CD4-positive, alpha-beta T cell treated with Interleukin-17A for 1 hour (primary cell): ENCODE measurements around the gene WIPF1.

ENCODE experiments used
- DNase-seq: peaks from one replicate; pipeline ENCODE4 v3.0.0-alpha.2; 2020

Gene WIPF1

GRCh38 chr2:174597345-174598047, at the start of gene WIPF1:
Gene WIPF1, minus strand, starts transcription at chr2:174597804. Its CDS starts 12,231 bp downstream, at chr2:174585573.
- peak; percentile 91 for DNase-seq

DNA sequence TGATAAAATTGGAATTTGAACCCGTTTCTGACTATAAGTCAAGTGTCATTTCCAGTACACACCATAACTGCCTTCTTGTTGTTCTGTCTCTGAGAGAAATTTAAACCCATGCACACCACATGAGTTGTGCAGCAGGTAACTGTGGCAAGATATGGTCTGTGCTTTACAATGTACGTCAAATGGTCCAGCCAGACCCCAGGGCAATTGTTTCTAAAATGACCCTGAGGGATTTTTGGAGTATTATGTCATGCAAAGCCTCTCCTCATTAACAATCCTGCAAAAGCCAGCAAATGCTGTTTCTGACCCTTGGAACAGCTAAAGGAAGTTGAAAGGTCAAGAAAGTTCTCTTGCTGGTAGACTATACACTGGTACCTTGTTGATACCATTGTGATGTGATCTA, 47.7 kb upstream of the WIPF1 start:
- DNase-seq: no peak

DNA sequence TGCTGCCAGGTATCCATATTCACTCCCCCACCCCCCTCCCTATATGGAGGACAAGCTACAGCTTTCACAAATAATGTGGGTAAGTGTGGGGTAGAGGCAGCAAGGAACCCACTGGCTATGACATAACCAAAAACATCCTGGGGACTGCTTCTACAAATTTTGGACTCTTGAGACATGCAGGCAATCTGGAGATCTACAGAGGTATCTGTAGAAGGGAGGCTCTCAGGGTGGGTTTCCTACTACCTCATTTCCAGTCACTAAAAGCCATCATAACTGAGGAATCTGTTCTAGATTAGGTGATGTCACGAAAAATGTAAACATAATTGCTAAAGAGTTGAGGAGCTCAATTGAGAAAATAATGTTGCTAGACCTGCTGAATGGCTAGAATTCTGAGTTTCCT, 46.8 kb upstream of the WIPF1 start:
- no peak for DNase-seq

DNA sequence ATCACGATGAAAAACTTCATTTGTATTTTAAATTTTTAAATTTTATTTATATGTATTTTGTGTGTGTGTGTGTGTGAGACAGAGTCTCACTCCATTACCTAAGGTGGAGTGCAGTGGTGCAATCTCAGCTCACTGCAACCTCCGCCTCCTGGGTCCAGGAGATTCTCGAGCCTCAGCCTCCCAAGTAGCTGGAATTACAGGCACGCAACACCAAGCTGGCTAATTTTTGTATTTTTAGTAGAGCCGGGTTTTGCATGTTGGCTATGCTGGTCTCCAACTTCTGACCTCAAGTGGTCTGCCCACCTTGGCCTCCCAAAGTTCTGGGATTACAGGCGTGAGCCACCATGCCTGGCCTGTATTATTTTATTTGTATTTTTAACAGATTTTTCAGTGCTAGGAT, 45.8 kb upstream of the WIPF1 start:
- DNase-seq: no peak

DNA sequence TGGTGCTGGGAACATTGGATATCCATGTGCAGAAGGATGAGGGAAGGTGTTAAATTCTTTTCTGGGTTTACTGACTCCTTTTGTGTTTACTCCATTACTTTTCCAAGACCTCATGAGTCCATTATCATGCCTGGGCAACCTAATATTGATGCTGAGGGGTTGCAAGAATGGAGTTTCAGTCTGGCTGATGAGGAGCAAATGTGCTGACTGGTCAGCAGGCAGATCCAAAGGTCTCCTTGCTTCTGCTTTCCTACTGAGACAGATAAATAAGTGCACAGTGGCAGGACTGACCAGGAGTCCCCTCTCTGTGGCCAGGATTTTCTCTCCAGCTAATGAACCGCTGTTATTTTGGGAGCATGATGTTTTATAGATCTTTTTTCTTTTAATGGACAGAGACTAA, 43.6 kb upstream of the WIPF1 start:
- DNase-seq: no peak

DNA sequence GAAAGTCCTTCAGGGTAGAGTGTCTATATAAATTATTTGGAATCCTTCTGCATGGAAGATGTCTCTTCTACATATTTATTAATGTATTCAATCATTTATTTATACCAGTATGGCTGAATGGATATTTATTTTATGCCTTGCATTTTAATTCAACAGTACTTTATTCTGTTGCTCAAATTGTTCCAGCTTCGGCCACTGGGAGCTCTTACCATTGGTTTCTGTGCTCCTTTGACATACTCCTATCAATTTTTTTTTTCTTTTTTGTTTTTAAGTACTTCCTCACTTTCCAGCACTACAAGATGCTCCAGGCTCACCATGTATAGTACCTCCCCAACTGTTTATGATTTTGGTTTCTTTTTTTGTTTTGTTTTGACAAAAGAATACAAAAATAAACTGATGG, 39.4 kb upstream of the WIPF1 start:
- no peak for DNase-seq

- no peak for DNase-seq
Observed at GRCh38 chr2:174635776-174636404, 38.3 kb upstream of the WIPF1 start.

DNA sequence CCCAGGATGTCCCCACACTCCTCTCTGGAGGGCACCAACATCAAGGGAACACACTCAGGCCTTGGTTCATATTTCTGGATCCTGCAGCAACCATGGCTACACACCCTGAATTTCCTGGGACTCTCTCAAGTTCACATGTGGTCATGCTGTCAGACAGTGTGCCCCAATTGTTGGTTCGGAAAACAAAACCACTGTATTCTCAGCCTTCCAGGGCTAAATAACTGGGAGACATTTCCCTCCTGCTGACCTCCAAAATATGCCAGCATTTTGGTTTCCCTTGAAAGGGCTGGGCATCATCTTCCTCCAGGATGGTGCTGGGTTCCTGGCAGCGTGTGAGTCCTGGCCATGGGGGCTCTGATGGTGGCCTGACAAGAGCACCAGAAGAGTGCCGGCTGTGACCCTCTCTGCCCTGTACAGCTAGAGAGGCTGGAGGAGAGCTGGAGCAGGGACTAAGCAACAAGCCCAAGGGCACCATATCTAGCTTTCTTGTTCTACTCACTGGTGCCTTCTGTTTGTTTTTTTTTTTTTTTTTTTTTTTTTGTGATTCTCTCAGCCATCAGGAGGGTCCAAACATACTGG, 37.5 kb upstream of the WIPF1 start:
- DNase-seq: peak; percentile 65

DNA sequence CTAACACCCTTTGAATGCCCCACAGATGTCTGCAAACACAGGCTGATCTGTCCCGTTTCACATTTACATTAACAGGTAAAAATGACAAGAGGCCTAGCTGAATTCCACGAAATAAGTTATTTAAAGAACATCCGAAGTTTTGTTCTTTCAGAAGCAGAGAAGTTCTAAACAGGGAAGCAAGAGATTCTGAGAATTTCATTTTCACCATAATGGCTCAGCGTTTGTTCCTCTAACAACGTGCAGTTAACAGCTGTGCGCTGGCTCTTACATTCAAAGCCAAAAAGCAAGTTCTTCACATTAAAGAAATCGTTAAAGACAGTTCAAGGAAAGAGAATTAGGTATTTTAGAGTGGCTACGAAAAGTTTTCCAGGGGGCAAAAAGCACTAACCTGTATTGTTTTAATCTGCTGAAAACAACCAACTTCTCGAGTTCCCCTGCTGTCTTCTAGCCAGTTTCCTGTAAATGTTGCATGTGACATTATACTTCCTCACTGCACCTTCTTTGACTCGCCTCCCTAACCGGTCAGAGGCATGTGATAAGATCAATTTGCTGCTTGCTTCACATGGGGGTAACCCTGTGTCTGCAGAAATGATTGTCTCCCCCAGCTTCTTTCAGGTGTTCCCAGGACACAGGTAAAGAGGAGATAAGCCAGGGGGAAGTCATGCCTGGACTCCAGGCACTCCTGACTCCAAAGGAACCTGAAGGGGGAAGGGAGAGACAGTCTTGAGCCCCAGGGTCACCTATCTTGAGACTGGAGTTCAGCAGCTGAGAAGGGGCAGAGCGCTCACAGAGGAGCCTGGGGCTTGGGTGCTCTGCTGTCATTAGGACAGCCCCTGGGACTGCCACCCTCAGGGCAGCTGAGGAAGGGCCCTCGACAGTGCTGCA, 36.8 kb upstream of the WIPF1 start:
- peak; percentile 72 for DNase-seq

GRCh38 chr2:174633623-174633930, 36.0 kb upstream of the WIPF1 start:
- no peak for DNase-seq

GRCh38 chr2:174632841-174633622, 35.4 kb upstream of the WIPF1 start:
- peak; percentile 46 for DNase-seq

GRCh38 chr2:174631009-174631981, 33.7 kb upstream of the WIPF1 start:
- no peak for DNase-seq

- no peak for DNase-seq
Observed at GRCh38 chr2:174630107-174630506, 32.5 kb upstream of the WIPF1 start.

GRCh38 chr2:174629506-174629905, 31.9 kb upstream of the WIPF1 start:
- DNase-seq: no peak

DNA sequence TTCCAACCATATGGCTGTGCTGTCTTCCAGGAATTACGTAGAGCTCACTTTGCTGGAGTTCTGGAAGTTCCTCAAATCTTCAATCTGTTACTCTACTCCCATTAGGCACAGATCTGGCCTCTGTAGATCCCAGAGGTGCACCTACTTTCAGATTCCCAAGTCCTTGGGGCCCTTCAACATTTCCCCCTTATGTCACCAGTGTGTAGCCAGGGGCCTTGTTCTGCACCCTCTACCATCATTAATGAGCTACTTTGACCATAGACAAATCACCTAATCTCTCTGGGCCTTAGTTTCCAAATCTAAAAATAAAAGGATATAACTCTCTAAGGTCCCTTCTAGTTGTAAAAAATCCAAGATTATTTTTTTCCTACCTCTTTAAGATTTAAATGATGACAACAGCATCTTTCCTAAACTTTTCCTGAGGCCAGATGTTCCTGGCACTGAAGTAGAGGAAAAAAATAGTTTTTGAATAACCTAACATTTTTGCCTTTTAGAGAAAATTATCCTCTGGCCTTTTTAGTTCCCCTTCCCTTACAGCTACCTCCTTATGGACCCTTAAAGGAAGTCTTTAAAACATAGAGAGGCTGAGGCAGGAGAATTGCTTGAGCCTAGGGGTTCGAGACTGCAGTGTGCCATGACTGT, 31.0 kb upstream of the WIPF1 start:
- DNase-seq: no peak

DNA sequence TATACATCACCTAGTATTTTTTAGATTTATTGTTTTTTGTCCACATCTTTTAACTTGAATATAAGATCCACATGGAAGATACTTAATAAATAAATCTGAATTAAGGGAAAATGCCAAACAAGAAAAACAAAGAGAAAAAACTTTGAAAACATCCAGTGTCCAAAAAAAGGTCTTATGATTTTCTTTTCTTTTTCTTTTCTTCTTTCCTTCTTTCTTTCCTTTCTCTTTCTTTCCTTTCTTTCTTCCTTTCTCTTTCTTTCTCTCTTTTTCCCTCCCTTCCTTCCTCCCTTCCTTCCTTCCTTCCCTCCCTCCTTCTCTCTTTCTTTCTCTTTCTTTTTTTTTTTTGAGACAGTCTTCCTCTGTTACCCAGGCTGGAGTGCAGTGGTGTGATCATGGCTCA, 29.6 kb upstream of the WIPF1 start:
- DNase-seq: no peak

DNA sequence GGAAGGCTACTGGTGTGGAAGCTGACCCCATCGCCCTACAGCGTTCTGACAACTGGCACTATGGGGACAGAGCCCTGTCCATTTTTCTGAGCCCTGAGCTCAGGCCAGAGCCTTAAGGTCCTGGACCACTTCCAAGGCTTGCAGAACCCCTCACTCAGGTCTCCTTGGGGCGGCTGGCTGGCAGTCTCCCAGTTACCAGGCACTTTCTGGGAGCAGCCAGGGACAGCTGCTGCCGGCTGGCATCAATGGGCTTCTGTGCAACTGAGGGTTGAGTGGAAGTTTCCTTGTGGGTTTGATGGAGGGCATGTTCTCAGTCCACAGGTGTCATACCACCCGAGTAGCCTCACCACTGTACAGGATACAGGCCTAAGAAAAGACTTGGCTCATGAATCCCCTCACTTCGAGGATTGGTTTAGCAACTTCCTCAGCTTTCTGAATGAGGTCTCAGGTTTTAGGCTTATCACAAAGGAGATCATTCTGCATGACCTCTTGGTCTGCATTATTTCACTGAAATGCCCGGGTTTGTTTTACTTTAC, 27.4 kb upstream of the WIPF1 start:
- no peak for DNase-seq

- no peak for DNase-seq
Observed at GRCh38 chr2:174623690-174624089, 26.1 kb upstream of the WIPF1 start.

- DNase-seq: no peak
Observed at GRCh38 chr2:174623106-174623637, 25.6 kb upstream of the WIPF1 start.

GRCh38 chr2:174621323-174621722, 23.7 kb upstream of the WIPF1 start:
- DNase-seq: no peak
